ENCODE data around the gene BRPF3.
A peak's percentile ranks its signal among the peaks of the same experiment; 100 is the strongest.

BRPF3 gene

GRCh38 chr6:36196113-36196879 lies at the start of gene BRPF3:
Gene BRPF3, plus strand, starts transcription at chr6:36196744. Its CDS starts 3,579 bp downstream, at chr6:36200323.
- peak in 53 of 56 donors; percentile 16 to 89 (median 72) for DNase-seq

- DNase-seq = no peak
Measured at GRCh38 chr6:36147294-36147693, 49.2 kb upstream of the BRPF3 start.

- DNase-seq = no peak
Measured at GRCh38 chr6:36149476-36149875, 47.1 kb upstream of the BRPF3 start.

GRCh38 chr6:36150283-36150682 lies 46.3 kb upstream of the BRPF3 start:
- DNase-seq = no peak

- DNase-seq = no peak
Measured at GRCh38 chr6:36154286-36154685, 42.3 kb upstream of the BRPF3 start.

- no peak for DNase-seq
Measured at GRCh38 chr6:36155662-36156061, 40.9 kb upstream of the BRPF3 start.

- no peak for DNase-seq
Measured at GRCh38 chr6:36160147-36160760, 36.3 kb upstream of the BRPF3 start.

GRCh38 chr6:36169023-36170007 lies 27.2 kb upstream of the BRPF3 start:
- DNase-seq = no peak

- DNase-seq = no peak
Measured at GRCh38 chr6:36170704-36171103, 25.8 kb upstream of the BRPF3 start.

- no peak for DNase-seq
Measured at GRCh38 chr6:36171573-36171972, 25.0 kb upstream of the BRPF3 start.

GRCh38 chr6:36177166-36177565 lies 19.4 kb upstream of the BRPF3 start:
- DNase-seq = no peak

GRCh38 chr6:36178544-36178943 lies 18.0 kb upstream of the BRPF3 start:
- DNase-seq = no peak

GRCh38 chr6:36180126-36180525 lies 16.4 kb upstream of the BRPF3 start:
- no peak for DNase-seq

- DNase-seq = no peak
Measured at GRCh38 chr6:36184311-36184710, 12.2 kb upstream of the BRPF3 start.

- no peak for DNase-seq
Measured at GRCh38 chr6:36186199-36186598, 10.3 kb upstream of the BRPF3 start.

- no peak for DNase-seq
Measured at GRCh38 chr6:36187446-36187845, 9.1 kb upstream of the BRPF3 start.

GRCh38 chr6:36195471-36196112 lies 952 bp upstream of the BRPF3 start:
- DNase-seq = no peak

- peak; percentile 41 to 99 (median 96) for DNase-seq
Measured at GRCh38 chr6:36196880-36197548, 470 bp downstream of the BRPF3 start.

- peak in 21 of 56 donors; percentile 7 to 62 (median 33) for DNase-seq
Measured at GRCh38 chr6:36197739-36198221, 1.2 kb downstream of the BRPF3 start.

- DNase-seq = no peak
Measured at GRCh38 chr6:36198986-36199385, 2.4 kb downstream of the BRPF3 start.

All from amygdala (tissue), 56 donors.